Heart right ventricle (tissue), 16 donors: ENCODE data around the gene ZFYVE9. TPM values are rescaled to one million over a fixed set of nuclear protein-coding genes. Genes with fewer than 3 reads are reported as not detected.
"Not testable (repeated sequence)": the region's sequence is repeated elsewhere in the genome, so short reads cannot be mapped to it uniquely, and the experiment has no call there.

Source experiments
- ATAC-seq, 8 donors: fragments of 200-7000 bp; cut with Tn5 transposase; one replicate each; pipeline ENCODE4 v1.9.1; 2020; ENCODE audit warnings: mild to moderate bottlenecking in 8 of 8, moderate library complexity in 8 of 8, moderate number of reproducible peaks in 1 of 8
- DNase-seq, 2 donors: peaks; one replicate each; pipeline ENCODE4 v3.0.0-alpha.2; 2020
- H3K27ac ChIP-seq, 10 donors: fragments of 200-600 bp; sonication (generic) in 2 of 10; one replicate each; pipeline versions ENCODE4 v1.5.0 to v1.8.0; 2020 to 2022; ENCODE audit warnings: mild to moderate bottlenecking in 3 of 10
- H3K27me3 ChIP-seq, 7 donors: fragments of 200-600 bp; one replicate each; pipeline ENCODE4 v1.8.0; 2021 to 2022; ENCODE audit warnings: mild to moderate bottlenecking in 2 of 7
- H3K36me3 ChIP-seq, 9 donors: fragments of 200-600 bp; sonication (generic) in 1 of 9; one replicate each; pipeline versions ENCODE4 v1.5.0 to v1.8.0; 2020 to 2022; ENCODE audit warnings: mild to moderate bottlenecking in 2 of 9
- H3K4me1 ChIP-seq, 9 donors: fragments of 200-600 bp; sonication (generic) in 1 of 9; one replicate each; pipeline versions ENCODE4 v1.5.0 to v1.8.0; 2020 to 2022; ENCODE audit warnings: mild to moderate bottlenecking in 4 of 9
- H3K4me3 ChIP-seq, 10 donors: fragments of 200-600 bp; sonication (generic) in 2 of 10; one replicate each; pipeline versions ENCODE4 v1.5.0 to v1.8.0; 2020 to 2022; ENCODE audit warnings: mild to moderate bottlenecking in 7 of 10, moderate library complexity in 2 of 10
- H3K9me3 ChIP-seq, 11 donors: fragments of 200-600 bp in 10 of 11; sonication (generic) in 2 of 11; one replicate each; pipeline versions ENCODE4 v1.5.0 to v1.8.0; 2013 to 2022; ENCODE audit warnings: mild to moderate bottlenecking in 2 of 11, control low read depth in 1 of 11, moderate library complexity in 1 of 11
- CTCF ChIP-seq, 9 donors: fragments of 200-600 bp; sonication (generic) in 2 of 9; IDR thresholded peaks; one replicate each; pipeline versions ENCODE4 v1.5.0 to v1.8.0; 2021 to 2022; ENCODE audit warnings: antibody characterized with exemption in 9 of 9, mild to moderate bottlenecking in 5 of 9, moderate library complexity in 1 of 9
- whole genome bisulfite sequencing, 2 donors: extraction: QIAGEN DNeasy Blood & Tissue Kit; methylation state at CpG; one replicate each; pipeline ENCODE4 v1.1.7; 2013; ENCODE audit warnings: inconsistent platforms in 1 of 2; 5-methylcytosine and 5-hydroxymethylcytosine counted together
- intact Hi-C, 10 donors: fragments of 100-400 bp; cut with DNase I; formaldehyde crosslinking; loops; one replicate each; pipeline versions ENCODE4 v1.11.1 to v1.14.2; 2022
- polyA plus RNA-seq, 2 donors: library from polyadenylated mRNA; stranded (reverse); fragments of 200-250 nt; gene quantifications; one replicate each; pipeline ENCODE4 v1.2.3, GENCODE V29; 2013
- total RNA-seq, 10 donors: library from RNA; stranded (reverse); fragmentation: NEBNext Ultra II Directional in 3 of 10; extraction: Animal tissue kit (Norgen Biotek cat#: 25700) in 3 of 10; gene quantifications; one replicate each; pipeline versions ENCODE4 v1.2.1 to v1.2.4, GENCODE V29; 2021 to 2023
- donor health status: Arrhythmogenic right ventricular cardiomyopathy.
- donor health status: ischemic (EF 13 %, LVEDD 7.1; RV severe dilation, severe dysfunction).
- donor health status: healthy with polysubstance abuse.
- donor health status: DM: no; HTN: yes; CAD: no.
- donor health status: DM: no; HTN: no; CAD: no.
- donor health status: ischemic (EF 25% LVEDD 6.9; RV normal size, moderate dysfunction).
- donor health status: ischemic (EF 25% LVEDD 5.7; RV mildly dilated, moderate dysfunction).
- donor health status: healthy.
- donor health status: DM: yes; HTN: yes; CAD: no.
- donor health status: Ischemic cardiomyopathy.
- donor health status: ischemic (EF 35%, LVEDD 5.7; RV mildly dilated, moderate dysfunction).
- donor health status: nonischemic (EF 11% LVEDD 7.7; RV severe dilation, severe dysfunction).
- donor health status: DM: yes; HTN: yes; CAD: no.
- donor health status: PGD.
- donor health status: ischemic (EF 29% LVEDD 5.4; RV normal size, mild dysfunction).
- donor health status: nonischemic (EF 23%, LVEDD 6.1; RV moderate dilation, normal function).

The ZFYVE9 gene
- total and polyA plus RNA-seq, 12 donors = 2.6 to 22.2 (median 15.6) TPM

- ATAC-seq = no peak
- no peaks in the 10 kb centered on the region for H3K27me3 ChIP-seq
- intact Hi-C loops = no loop called here
- H3K36me3 ChIP-seq = no peaks in the 10 kb centered on the region
- no peak overlapping the region for H3K27ac ChIP-seq
- peaks cover 0 to 6% (median 0%) of the 10 kb centered on the region in 9 donors for H3K4me1 ChIP-seq
- H3K4me3 ChIP-seq = no peak overlapping the region
- H3K9me3 ChIP-seq = no peaks in the 10 kb centered on the region
- no peak for TF ChIP-seq CTCF (IDR thresholded peaks at IDR 0.05)
- WGBS, 2 donors = 75 to 85% methylated on average over 6 of the region's 6 CpGs
- no peak for DNase-seq
Observed at GRCh38 chr1:52179073-52179472, 37.2 kb downstream of the ZFYVE9 start.

GRCh38 chr1:52180176-52180575 is 38.3 kb downstream of the ZFYVE9 start:
- H3K27ac ChIP-seq = no peak overlapping the region
- H3K27me3 ChIP-seq = no peaks in the 10 kb centered on the region
- 81 to 86% methylated on average over 3 of the region's 3 CpGs for WGBS, 2 donors
- H3K36me3 ChIP-seq = no peaks in the 10 kb centered on the region
- ATAC-seq (no peak), DNase-seq (no peak)
- TF ChIP-seq CTCF (IDR thresholded peaks at IDR 0.05) = no peak
- intact Hi-C loops = no loop called here
- H3K4me1 ChIP-seq = peaks cover 0 to 6% (median 0%) of the 10 kb centered on the region in 9 donors
- no peaks in the 10 kb centered on the region for H3K9me3 ChIP-seq
- no peak overlapping the region for H3K4me3 ChIP-seq

- DNase-seq, H3K9me3 ChIP-seq, H3K4me3 ChIP-seq, ATAC-seq, H3K27ac ChIP-seq, H3K36me3 ChIP-seq, intact Hi-C loops, H3K27me3 ChIP-seq: not testable (repeated sequence)
- WGBS, 2 donors = 98 to 99% methylated on average over 24 to 36 of the region's 36 CpGs
- H3K4me1 ChIP-seq = peaks cover 0 to 11% (median 0%) of the 10 kb centered on the region in 9 donors
Observed at GRCh38 chr1:52181759-52182158, 39.9 kb downstream of the ZFYVE9 start.

GRCh38 chr1:52182328-52182727 is 40.4 kb downstream of the ZFYVE9 start:
- H3K4me3 ChIP-seq, DNase-seq, H3K27me3 ChIP-seq, ATAC-seq, H3K9me3 ChIP-seq, H3K27ac ChIP-seq, intact Hi-C loops, H3K36me3 ChIP-seq: not testable (repeated sequence)
- WGBS, 2 donors = 47 to 53% methylated on average over 4 to 5 of the region's 5 CpGs
- H3K4me1 ChIP-seq = peaks cover 0 to 11% (median 0%) of the 10 kb centered on the region in 9 donors

- DNase-seq (no peak), ATAC-seq (no peak)
- intact Hi-C loops = no loop called here
- H3K4me1 ChIP-seq = peaks cover 0 to 11% (median 0%) of the 10 kb centered on the region in 9 donors
- no peak overlapping the region for H3K27ac ChIP-seq
- H3K4me3 ChIP-seq = no peak overlapping the region
- 90 to 92% methylated on average over 3 of the region's 3 CpGs for WGBS, 2 donors
- H3K36me3 ChIP-seq = no peaks in the 10 kb centered on the region
- no peaks in the 10 kb centered on the region for H3K27me3 ChIP-seq
- H3K9me3 ChIP-seq = peaks cover 0 to 8% (median 0%) of the 10 kb centered on the region in 11 donors
- TF ChIP-seq CTCF (IDR thresholded peaks at IDR 0.05) = no peak
Observed at GRCh38 chr1:52182874-52183400, 41.0 kb downstream of the ZFYVE9 start.
